Sciatic nerve (tissue), 2 donors: ENCODE measurements around the gene CELSR1. TPM values are rescaled to one million over a fixed set of nuclear protein-coding genes. Genes with fewer than 3 reads are reported as not detected.
"Not testable (repeated sequence)": the region's sequence is repeated elsewhere in the genome, so short reads cannot be mapped to it uniquely, and the experiment has no call there.

Experiments
- ATAC-seq: fragments of 200-7000 bp; cut with Tn5 transposase; one replicate; pipeline ENCODE4 v1.9.1; 2020; ENCODE audit warnings: mild to moderate bottlenecking, moderate library complexity
- DNase-seq: peaks from one replicate; pipeline ENCODE4 v3.0.0-alpha.2; 2020; ENCODE audit warnings: low spot score
- intact Hi-C: fragments of 100-400 bp; cut with DNase I; formaldehyde crosslinking; loops from one replicate; pipeline ENCODE4 v1.14.2; 2022
- total RNA-seq: library from RNA; stranded (reverse); fragmentation: NEBNext Ultra II Directional; extraction: Animal tissue kit (Norgen Biotek cat#: 25700); gene quantifications from one replicate; pipeline ENCODE4 v1.2.1, GENCODE V29; 2021
- donor health status: DM: no; HTN: no; CAD: no.
- donor health status: DM: no; HTN: no; CAD: no.

CELSR1 gene
- total RNA-seq, 1 donor from 2014 or later: 1.9 TPM

GRCh38 chr22:46473021-46473779, 64.2 kb downstream of the CELSR1 start:
- no peak for DNase-seq
- intact Hi-C loops: no loop called here

GRCh38 chr22:46472722-46473016, 64.8 kb downstream of the CELSR1 start:
- DNase-seq (no peak), ATAC-seq (no peak)
- intact Hi-C loops: no loop called here

More at GRCh38 chr22:46473021-46473779, 64.2 kb downstream of the CELSR1 start:
- ATAC-seq: no peak

GRCh38 chr22:46471901-46472721, 65.3 kb downstream of the CELSR1 start:
- no peak for ATAC-seq
- DNase-seq: no peak
- intact Hi-C loops: no loop called here

GRCh38 chr22:46471330-46471729, 66.1 kb downstream of the CELSR1 start:
- DNase-seq, intact Hi-C loops, ATAC-seq: not testable (repeated sequence)

GRCh38 chr22:46469711-46470110, 67.7 kb downstream of the CELSR1 start:
- DNase-seq: no peak
- intact Hi-C loops: no loop called here

GRCh38 chr22:46467006-46467405, 70.4 kb downstream of the CELSR1 start:
- no peak for ATAC-seq
- DNase-seq: no peak
- intact Hi-C loops: no loop called here

More at GRCh38 chr22:46469711-46470110, 67.7 kb downstream of the CELSR1 start:
- ATAC-seq: no peak

GRCh38 chr22:46466255-46466676, 71.2 kb downstream of the CELSR1 start:
- DNase-seq (no peak), ATAC-seq (no peak)
- intact Hi-C loops: no loop called here

- DNase-seq (no peak), ATAC-seq (no peak)
- intact Hi-C loops: no loop called here
These were observed 71.6 kb downstream of the CELSR1 start for GRCh38 chr22:46465793-46466192.

GRCh38 chr22:46465345-46465720, 72.1 kb downstream of the CELSR1 start:
- ATAC-seq (no peak), DNase-seq (no peak)

GRCh38 chr22:46464701-46465344, 72.6 kb downstream of the CELSR1 start:
- no peak for DNase-seq
- intact Hi-C loops: no loop called here
- no peak for ATAC-seq

More at GRCh38 chr22:46465345-46465720, 72.1 kb downstream of the CELSR1 start:
- intact Hi-C loops: no loop called here

GRCh38 chr22:46464296-46464695, 73.1 kb downstream of the CELSR1 start:
- no peak for DNase-seq
- ATAC-seq: no peak
- intact Hi-C loops: no loop called here

GRCh38 chr22:46463435-46464227, 73.8 kb downstream of the CELSR1 start:
- no peak for ATAC-seq
- intact Hi-C loops: no loop called here
- no peak for DNase-seq

GRCh38 chr22:46462726-46463371, 74.6 kb downstream of the CELSR1 start:
- ATAC-seq (no peak), DNase-seq (no peak)
- intact Hi-C loops: no loop called here

GRCh38 chr22:46461566-46462180, 75.7 kb downstream of the CELSR1 start:
- intact Hi-C loops: no loop called here
- DNase-seq (no peak), ATAC-seq (no peak)

GRCh38 chr22:46460857-46461256, 76.6 kb downstream of the CELSR1 start:
- intact Hi-C loops: no loop called here
- no peak for DNase-seq
- no peak for ATAC-seq

GRCh38 chr22:46459347-46460065, 77.9 kb downstream of the CELSR1 start:
- ATAC-seq: no peak
- intact Hi-C loops: no loop called here
- no peak for DNase-seq

- ATAC-seq (no peak), DNase-seq (no peak)
- intact Hi-C loops: no loop called here
These were observed 78.9 kb downstream of the CELSR1 start for GRCh38 chr22:46458525-46458924.
